Esophagus (tissue), 2 donors: ENCODE measurements around the gene ACBD6. TPM values are rescaled to one million over a fixed set of nuclear protein-coding genes. Genes with fewer than 3 reads are reported as not detected.

ENCODE experiments used
- H3K27ac ChIP-seq, 2 donors: one replicate each; pipeline ENCODE4 v1.5.1; 2013; ENCODE audit warnings: low read depth in 2 of 2, mild to moderate bottlenecking in 2 of 2, inconsistent platforms in 1 of 2, low read length in 1 of 2, moderate library complexity in 1 of 2
- H3K27me3 ChIP-seq, 2 donors: one replicate each; pipeline ENCODE4 v1.6.1; 2013; ENCODE audit warnings: low read length in 2 of 2, control low read depth in 1 of 2, mild to moderate bottlenecking in 1 of 2; ENCODE audit not compliant: insufficient read depth in 2 of 2, control insufficient read depth in 1 of 2
- H3K36me3 ChIP-seq, 2 donors: one replicate each; pipeline ENCODE4 v1.6.1; 2013; ENCODE audit warnings: low read length in 1 of 2; ENCODE audit not compliant: control insufficient read depth in 2 of 2, insufficient read depth in 2 of 2
- H3K4me1 ChIP-seq, 2 donors: one replicate each; pipeline ENCODE4 v1.6.1; 2013; ENCODE audit warnings: low read length in 1 of 2; ENCODE audit not compliant: control insufficient read depth in 2 of 2, insufficient read depth in 2 of 2
- H3K4me3 ChIP-seq, 2 donors: one replicate each; pipeline ENCODE4 v1.5.1; 2013; ENCODE audit warnings: low read length in 2 of 2, mild to moderate bottlenecking in 2 of 2, low read depth in 1 of 2, moderate library complexity in 1 of 2
- H3K9me3 ChIP-seq, 2 donors: one replicate each; pipeline ENCODE4 v1.6.1; 2013; ENCODE audit warnings: mild to moderate bottlenecking in 2 of 2, low read depth in 1 of 2, low read length in 1 of 2, moderate library complexity in 1 of 2; ENCODE audit not compliant: control insufficient read depth in 2 of 2, insufficient read depth in 1 of 2
- WGBS, 2 donors: extraction: QIAGEN DNeasy Blood & Tissue Kit; methylation state at CpG; one replicate each; pipeline ENCODE4 v1.1.7; 2013; 5-methylcytosine and 5-hydroxymethylcytosine counted together
- polyA plus RNA-seq, 2 donors: library from polyadenylated mRNA; stranded (reverse); fragments of 200-250 nt; gene quantifications; one replicate each; pipeline ENCODE4 v1.2.3, GENCODE V29; 2013
- donor health status: healthy with polysubstance abuse.
- donor health status: Bipolar disorder and iron deficiency.

ACBD6 gene
- polyA plus RNA-seq, 2 donors, result 20.4 to 23.0 TPM

DNA sequence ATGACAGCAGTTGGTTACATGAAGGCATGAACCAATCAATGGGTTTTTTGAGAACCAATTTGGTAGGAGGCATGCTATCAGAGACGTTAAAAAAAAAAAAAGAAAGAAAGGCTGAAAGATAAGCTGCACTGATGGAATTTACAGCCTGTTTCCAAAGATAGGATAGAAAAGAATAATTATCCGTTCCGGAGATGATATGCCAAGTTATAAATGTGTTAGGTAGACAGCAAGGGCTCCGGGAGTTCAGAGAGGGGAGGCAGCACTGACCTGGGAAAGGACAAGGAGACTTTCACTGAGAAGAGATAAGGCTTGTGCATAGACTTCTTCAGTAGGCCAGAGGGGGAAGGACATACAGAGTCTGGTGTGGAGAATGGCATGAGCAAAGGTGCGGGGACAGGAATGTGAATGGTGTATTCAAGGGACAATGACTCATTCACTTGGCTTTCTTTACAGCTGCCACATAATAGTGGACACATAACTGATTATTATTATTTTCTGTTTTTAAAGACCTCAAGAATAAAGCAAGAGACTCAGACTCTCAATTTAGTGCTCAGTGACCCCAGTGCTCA, 24.8 kb upstream of the ACBD6 start:
- peaks cover 0 to 4% of the 10 kb centered on the region in 2 donors for H3K4me1 ChIP-seq
- no peaks in the 10 kb centered on the region for H3K36me3 ChIP-seq
- H3K4me3 ChIP-seq, result no peak overlapping the region
- H3K27me3 ChIP-seq, result no peaks in the 10 kb centered on the region
- 72 to 82% methylated on average over 5 of the region's 5 CpGs for WGBS, 2 donors
- H3K9me3 ChIP-seq, result no peaks in the 10 kb centered on the region
- no peak overlapping the region for H3K27ac ChIP-seq

GRCh38 chr1:180525715-180526039, 23.3 kb upstream of the ACBD6 start:
- H3K27me3 ChIP-seq, result no peaks in the 10 kb centered on the region
- H3K36me3 ChIP-seq, result no peaks in the 10 kb centered on the region
- H3K4me3 ChIP-seq, result no peak overlapping the region
- WGBS, 2 donors, result 14 to 25% methylated on average over 2 of the region's 2 CpGs
- H3K9me3 ChIP-seq, result no peaks in the 10 kb centered on the region
- H3K4me1 ChIP-seq, result peaks cover 0 to 4% of the 10 kb centered on the region in 2 donors
- H3K27ac ChIP-seq, result no peak overlapping the region

GRCh38 chr1:180524915-180525714, 22.7 kb upstream of the ACBD6 start:
- H3K4me3 ChIP-seq, result no peak overlapping the region
- H3K9me3 ChIP-seq, result no peaks in the 10 kb centered on the region
- peaks cover 0 to 4% of the 10 kb centered on the region in 2 donors for H3K4me1 ChIP-seq
- H3K36me3 ChIP-seq, result no peaks in the 10 kb centered on the region
- WGBS, 2 donors, result 39 to 56% methylated on average over 7 of the region's 7 CpGs
- H3K27ac ChIP-seq, result no peak overlapping the region
- no peaks in the 10 kb centered on the region for H3K27me3 ChIP-seq

GRCh38 chr1:180524160-180524914, 22.0 kb upstream of the ACBD6 start:
- Histone ChIP-seq H3K36me3 (no peaks in the 10 kb centered on the region), H3K4me1 (peaks cover 0 to 4% of the 10 kb centered on the region in 2 donors), H3K4me3 (no peak overlapping the region), H3K9me3 (no peaks in the 10 kb centered on the region), H3K27me3 (no peaks in the 10 kb centered on the region), H3K27ac (no peak overlapping the region)
- 68 to 77% methylated on average over 7 of the region's 7 CpGs for WGBS, 2 donors

DNA sequence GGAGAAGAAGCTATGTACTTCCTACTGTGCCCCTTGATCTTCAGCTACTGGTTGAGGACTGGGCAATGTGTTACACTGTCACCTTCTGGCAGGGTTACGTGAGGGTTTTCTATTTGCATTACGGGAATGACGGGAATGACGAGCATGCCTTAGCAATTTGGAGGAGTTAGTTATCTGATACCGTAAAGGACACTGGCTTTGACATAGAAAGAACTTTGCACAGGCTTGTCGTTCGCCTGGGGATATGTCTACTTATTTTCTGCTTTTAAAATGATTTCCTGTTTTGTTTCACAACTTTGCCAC, 19.8 kb upstream of the ACBD6 start:
- no peaks in the 10 kb centered on the region for H3K9me3 ChIP-seq
- no peak overlapping the region for H3K27ac ChIP-seq
- no peak overlapping the region for H3K4me3 ChIP-seq
- peaks cover 0 to 4% of the 10 kb centered on the region in 2 donors for H3K4me1 ChIP-seq
- WGBS, 2 donors, result 46 to 47% methylated on average over 7 of the region's 7 CpGs
- H3K36me3 ChIP-seq, result no peaks in the 10 kb centered on the region
- no peaks in the 10 kb centered on the region for H3K27me3 ChIP-seq

DNA sequence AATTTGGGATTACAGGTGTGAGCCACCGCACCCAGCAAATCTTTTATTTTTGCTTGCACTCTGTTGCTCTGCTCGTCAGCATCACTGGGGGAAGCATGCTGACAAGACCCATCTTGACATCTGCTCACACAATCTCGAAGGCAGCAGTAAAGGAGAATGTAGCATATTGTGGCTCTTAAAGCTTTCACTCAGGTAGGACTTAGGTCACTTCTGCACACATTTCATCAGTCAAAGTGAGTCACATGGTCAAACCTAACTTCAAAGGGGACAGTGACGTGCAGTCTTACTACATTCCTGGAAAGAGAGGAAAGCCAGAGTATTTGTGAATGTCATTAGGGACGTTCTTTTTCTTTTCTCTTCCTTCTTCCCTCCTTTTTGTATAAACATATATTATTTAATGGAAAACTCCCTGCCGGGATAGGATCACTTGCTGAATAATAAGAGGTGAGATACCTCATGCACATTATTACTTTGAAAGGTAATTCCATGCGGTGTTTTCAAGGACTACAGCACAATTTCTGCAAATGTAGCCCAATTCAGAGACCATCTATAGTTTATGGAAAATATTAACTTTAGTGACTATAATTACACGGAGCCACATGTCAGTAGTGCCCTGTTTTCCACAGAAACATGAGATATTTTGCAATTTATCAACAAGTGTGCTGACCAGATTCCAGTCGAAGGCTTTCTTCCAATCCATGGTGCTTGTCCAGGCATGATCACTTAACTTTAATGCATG, 19.3 kb upstream of the ACBD6 start:
- Histone ChIP-seq H3K9me3 (no peaks in the 10 kb centered on the region), H3K27me3 (no peaks in the 10 kb centered on the region), H3K4me1 (peaks cover 0 to 4% of the 10 kb centered on the region in 2 donors), H3K27ac (no peak overlapping the region), H3K36me3 (no peaks in the 10 kb centered on the region), H3K4me3 (no peak overlapping the region)
- 44 to 47% methylated on average over 9 of the region's 9 CpGs for WGBS, 2 donors

DNA sequence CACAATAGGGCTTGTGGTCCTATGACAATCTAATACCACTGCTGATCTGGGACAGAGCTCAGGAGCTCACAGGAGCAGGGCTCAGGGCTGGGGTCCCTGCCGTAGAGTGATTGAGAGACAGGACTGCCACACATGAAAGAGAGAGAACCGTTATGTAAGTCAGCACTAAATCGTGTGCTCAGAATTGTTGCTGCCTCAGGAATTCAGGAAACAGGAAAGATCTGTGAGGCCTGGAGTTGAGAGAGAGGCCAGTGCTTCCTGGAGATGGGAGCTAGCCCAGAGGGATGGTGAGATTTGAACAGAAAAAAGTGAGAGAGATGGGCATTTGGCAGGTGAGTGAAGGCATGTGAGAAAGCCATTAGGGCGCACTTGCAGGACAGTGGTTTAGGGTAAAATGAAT, 17.5 kb upstream of the ACBD6 start:
- H3K4me1 ChIP-seq, result peaks cover 0 to under 1% of the 10 kb centered on the region in 2 donors
- no peaks in the 10 kb centered on the region for H3K9me3 ChIP-seq
- 60 to 63% methylated on average over 4 of the region's 4 CpGs for WGBS, 2 donors
- H3K27me3 ChIP-seq, result no peaks in the 10 kb centered on the region
- no peak overlapping the region for H3K4me3 ChIP-seq
- no peaks in the 10 kb centered on the region for H3K36me3 ChIP-seq
- H3K27ac ChIP-seq, result no peak overlapping the region

DNA sequence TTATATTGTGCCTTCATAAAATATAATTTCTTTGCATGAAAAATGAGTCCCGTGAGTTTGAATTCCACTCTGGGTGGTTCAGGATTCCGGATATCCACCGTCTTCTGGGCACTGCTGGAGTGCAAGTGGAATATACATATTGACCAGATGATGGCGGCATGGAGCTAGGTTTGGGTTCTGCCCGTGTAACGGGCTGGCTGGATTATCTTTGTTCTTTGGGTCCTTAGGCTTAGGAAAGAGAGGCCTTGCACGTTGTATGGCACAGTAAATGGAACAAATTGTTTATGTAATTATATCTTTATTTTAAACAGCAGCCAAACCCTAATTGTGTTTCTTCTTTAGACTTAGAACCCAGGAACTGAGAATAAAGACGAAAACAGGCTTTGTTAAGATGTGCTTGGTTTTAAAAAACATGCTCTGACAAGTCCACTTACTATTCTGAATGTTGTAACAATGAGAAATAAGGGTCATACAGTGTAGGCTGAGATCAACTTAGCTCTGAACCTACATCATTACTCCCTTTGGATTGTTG, 13.5 kb upstream of the ACBD6 start:
- WGBS, 2 donors, result 8 to 9% methylated on average over 8 of the region's 8 CpGs

DNA sequence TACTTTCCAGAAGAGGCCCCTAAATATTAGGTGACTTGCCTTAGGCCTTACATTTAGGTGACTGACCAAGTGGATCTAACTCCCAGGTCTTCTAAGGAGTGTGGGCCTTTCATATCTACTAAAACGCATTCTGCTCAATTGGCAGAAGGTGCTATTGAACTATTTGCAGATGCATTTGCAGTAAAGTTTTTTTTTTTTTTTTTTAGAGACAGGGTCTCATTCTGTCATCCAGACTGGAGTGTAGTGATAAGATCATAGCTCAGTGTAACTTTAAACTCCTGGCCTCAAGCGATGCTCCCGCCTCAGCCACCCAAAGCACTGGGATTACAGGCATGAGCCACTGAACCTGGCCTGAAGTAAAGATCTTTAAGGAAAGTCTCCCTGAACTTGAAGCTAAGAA, 13.0 kb upstream of the ACBD6 start:
- H3K27ac ChIP-seq, result no peak overlapping the region
- H3K36me3 ChIP-seq, result no peaks in the 10 kb centered on the region
- no peaks in the 10 kb centered on the region for H3K9me3 ChIP-seq
- H3K4me3 ChIP-seq, result no peak overlapping the region
- 26 to 36% methylated on average over 3 of the region's 3 CpGs for WGBS, 2 donors
- H3K27me3 ChIP-seq, result no peaks in the 10 kb centered on the region
- H3K4me1 ChIP-seq, result no peaks in the 10 kb centered on the region

More for the DNA sequence above, 13.5 kb upstream of the ACBD6 start:
- no peak overlapping the region for H3K4me3 ChIP-seq
- no peaks in the 10 kb centered on the region for H3K4me1 ChIP-seq
- H3K36me3 ChIP-seq, result no peaks in the 10 kb centered on the region
- H3K27me3 ChIP-seq, result no peaks in the 10 kb centered on the region
- H3K9me3 ChIP-seq, result no peaks in the 10 kb centered on the region
- no peak overlapping the region for H3K27ac ChIP-seq
